HT-29 (cell line): ENCODE data around the gene TP53TG5. TPM values are rescaled to one million over a fixed set of nuclear protein-coding genes. Genes with fewer than 3 reads are reported as not detected.
A peak's percentile ranks its signal among the peaks of the same experiment; 100 is the strongest.

ENCODE experiments used
- DNase-seq: peaks from one replicate; pipeline ENCODE4 v3.0.0-alpha.2; 2015; ENCODE audit warnings: low spot score
- small RNA-seq: library from RNA; depleted of rRNA; stranded (forward); fragments of <200 nt; gene quantifications from one replicate; pipeline ENCODE3, GENCODE V24; 2014
- total RNA-seq: library from RNA; depleted of rRNA; stranded (reverse); fragments of >200 nt; shearing (Covaris generic); gene quantifications from 2 replicates; pipeline ENCODE4 v1.2.3, GENCODE V29; 2014; rRNA removed

TP53TG5 gene
- total RNA-seq, 1 experiment from 2014 or later, result 1.6 TPM

- DNase-seq, result no peak
Observed at GRCh38 chr20:45325371-45325770, 52.8 kb downstream of the TP53TG5 start.

GRCh38 chr20:45323731-45324130 is 54.4 kb downstream of the TP53TG5 start:
- no peak for DNase-seq

GRCh38 chr20:45322952-45323383 is 55.2 kb downstream of the TP53TG5 start:
- DNase-seq, result peak; percentile 93

Small RNAs within 50 kb of the gene (small RNA-seq; reads per million reads assigned to genes)
- gene MIR6812, result not detected

Other genes starting within 250 kb of the TP53TG5 start
- gene PI3, start 203.4 kb downstream of the TP53TG5 start, total RNA-seq, result 2.0 and 6.6 TPM in 2 replicates
- gene SEMG1, start 171.3 kb downstream of the TP53TG5 start, total RNA-seq, result not detected in 2 replicates
- gene SEMG2, start 157.0 kb downstream of the TP53TG5 start, total RNA-seq, result not detected in 2 replicates
- 9.1 and 13.5 TPM in 2 replicates for gene SLPI, start 123.8 kb downstream of the TP53TG5 start, total RNA-seq
- not detected in 2 replicates for gene RBPJL, start 71.5 kb downstream of the TP53TG5 start, total RNA-seq
- gene MATN4, start 70.0 kb downstream of the TP53TG5 start, total RNA-seq, result 0.13 and 0.46 TPM in 2 replicates
- gene SDC4, start 29.9 kb downstream of the TP53TG5 start, total RNA-seq, result 79.1 and 90.1 TPM in 2 replicates
- 73.6 and 74.7 TPM in 2 replicates for gene SYS1, start 15.2 kb downstream of the TP53TG5 start, total RNA-seq
- gene DBNDD2, start 30.0 kb upstream of the TP53TG5 start, total RNA-seq, result 66.6 and 84.8 TPM in 2 replicates
- 164 and 165 TPM in 2 replicates for gene PIGT, start 37.8 kb upstream of the TP53TG5 start, total RNA-seq
- gene WFDC2, start 91.4 kb upstream of the TP53TG5 start, total RNA-seq, result 17.7 and 21.9 TPM in 2 replicates
- not detected in 2 replicates for gene SPINT3, start 137.3 kb upstream of the TP53TG5 start, total RNA-seq
- not detected in 2 replicates for gene WFDC6, start 161.2 kb upstream of the TP53TG5 start, total RNA-seq
- gene EPPIN, start 169.1 kb upstream of the TP53TG5 start, total RNA-seq, result not detected in 2 replicates
- not detected in 2 replicates for gene WFDC8, start 201.0 kb upstream of the TP53TG5 start, total RNA-seq